HG03439 (cell line): ENCODE data around the gene CARMIL3.

Source experiments
- ATAC-seq: cut with Tn5 transposase; IDR thresholded peaks from one replicate; pipeline ENCODE4 v1.9.1; 2021; ENCODE audit warnings: mild to moderate bottlenecking, moderate library complexity; ENCODE audit not compliant: unreplicated experiment

CARMIL3 gene

DNA sequence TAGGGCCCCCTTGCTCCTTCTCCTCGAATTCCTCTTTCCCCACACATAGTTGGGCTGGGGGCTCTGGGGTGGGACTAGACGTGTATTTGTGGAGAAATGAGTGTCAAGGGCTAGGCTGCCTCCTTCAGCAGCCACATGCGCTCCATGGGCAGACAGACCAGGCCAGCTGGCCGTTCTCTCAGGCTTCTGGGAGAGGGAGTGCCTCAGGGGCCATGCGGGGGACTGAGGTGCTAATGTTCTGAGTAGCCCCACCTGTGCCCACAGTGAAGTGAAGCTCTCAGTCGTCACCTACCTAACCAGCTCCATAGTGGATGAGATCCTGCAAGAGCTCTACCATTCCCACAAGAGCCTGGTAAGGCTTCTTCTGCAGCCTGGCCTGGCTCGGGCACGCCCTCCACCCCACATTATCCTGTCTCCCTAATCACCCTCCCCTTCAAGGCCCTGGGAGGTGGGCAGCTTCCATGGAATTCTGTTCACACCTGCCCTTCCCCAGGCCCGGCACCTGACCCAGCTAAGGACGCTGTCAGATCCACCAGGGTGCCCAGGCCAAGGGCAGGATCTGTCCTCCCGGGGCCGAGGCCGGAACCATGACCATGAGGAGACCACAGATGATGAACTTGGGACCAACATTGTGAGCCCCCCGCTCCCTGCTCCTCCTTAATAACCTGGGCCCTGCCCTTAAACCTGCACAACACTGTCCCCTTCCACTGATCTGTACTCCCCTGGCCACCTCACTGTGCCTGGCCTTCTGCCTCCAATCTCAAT, 10.6 kb downstream of the CARMIL3 start:
- ATAC-seq: no peak

DNA sequence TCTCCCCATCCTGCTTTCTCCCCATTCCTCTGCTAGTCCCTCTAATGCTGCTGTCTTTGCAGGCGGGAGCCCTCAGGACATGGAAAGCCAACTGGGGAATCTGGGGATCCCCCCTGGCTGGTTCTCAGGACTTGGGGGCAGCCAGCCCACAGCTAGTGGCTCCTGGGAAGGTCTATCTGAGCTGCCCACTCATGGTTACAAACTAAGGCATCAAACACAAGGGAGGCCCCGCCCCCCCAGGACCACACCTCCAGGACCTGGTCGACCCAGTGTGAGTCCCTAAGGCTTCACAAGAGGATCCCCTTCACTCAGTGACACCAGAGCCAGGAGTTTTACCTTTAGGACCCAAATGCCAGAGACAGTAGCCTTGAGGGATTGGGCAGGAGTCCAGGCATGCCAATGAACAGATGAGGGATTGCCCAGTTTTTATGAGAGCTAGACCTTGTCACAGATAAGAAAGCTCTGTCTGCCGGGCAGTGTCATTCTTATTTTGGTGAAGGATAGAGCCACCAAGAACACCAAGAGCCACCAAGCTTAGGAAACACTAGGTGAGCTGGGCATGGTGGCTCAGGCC, 11.5 kb downstream of the CARMIL3 start:
- no peak for ATAC-seq

- no peak for ATAC-seq
Measured at GRCh38 chr14:24064091-24064795, 12.4 kb downstream of the CARMIL3 start.

GRCh38 chr14:24064856-24065255, 13.0 kb downstream of the CARMIL3 start:
- ATAC-seq: no peak

DNA sequence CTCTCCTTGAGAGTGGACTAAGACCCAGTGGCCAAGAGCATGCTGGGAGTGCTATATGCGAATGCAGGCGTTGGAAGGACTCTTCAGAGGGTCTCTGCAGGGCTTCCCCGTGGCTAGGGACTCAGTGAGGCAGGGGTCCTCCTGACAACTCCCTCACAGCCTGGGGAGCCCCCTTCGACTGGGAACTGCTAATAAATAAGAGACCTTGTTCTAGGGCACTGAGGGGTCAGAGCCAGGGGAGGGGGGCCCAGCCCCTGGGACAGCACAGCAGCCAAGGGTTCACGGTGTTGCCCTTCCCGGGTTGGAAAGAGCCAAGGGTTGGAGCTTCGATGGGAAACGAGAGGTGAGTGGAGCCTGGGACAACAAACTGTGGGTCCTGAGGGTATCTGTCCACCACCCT, 13.6 kb downstream of the CARMIL3 start:
- ATAC-seq: no peak

DNA sequence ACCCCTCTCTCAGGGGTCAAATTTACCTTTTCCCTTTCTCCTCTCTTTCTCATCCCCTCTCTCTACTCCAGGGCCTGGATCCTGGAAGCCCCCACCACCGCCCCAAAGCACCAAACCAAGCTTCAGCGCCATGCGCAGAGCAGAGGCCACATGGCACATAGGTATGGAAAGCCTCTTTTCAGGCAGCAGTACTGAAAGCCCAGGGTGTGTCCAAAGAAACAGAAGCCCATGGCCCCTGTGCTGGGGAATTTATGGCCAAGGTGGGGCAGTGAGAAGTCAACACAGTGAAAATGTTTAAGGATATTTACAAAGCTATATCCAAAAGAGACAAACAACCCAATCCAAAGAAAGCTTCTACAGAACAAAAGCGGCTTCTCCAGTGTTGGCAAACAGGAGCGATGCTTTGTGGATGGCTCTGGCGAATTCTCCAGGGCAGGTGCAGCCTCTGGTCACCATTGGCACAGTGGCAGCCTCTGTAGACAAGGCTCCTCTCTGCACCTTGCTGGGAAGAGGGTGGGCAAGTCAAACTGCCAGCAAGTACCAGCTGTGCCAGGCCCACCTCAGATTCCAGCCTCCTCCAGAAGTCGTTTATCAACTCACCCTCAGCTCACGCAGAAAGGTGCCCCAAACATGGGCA, 14.8 kb downstream of the CARMIL3 start:
- no peak for ATAC-seq

GRCh38 chr14:24067133-24068082, 15.6 kb downstream of the CARMIL3 start:
- no peak for ATAC-seq

- no peak for ATAC-seq
Measured at GRCh38 chr14:24068711-24069410, 17.1 kb downstream of the CARMIL3 start.

DNA sequence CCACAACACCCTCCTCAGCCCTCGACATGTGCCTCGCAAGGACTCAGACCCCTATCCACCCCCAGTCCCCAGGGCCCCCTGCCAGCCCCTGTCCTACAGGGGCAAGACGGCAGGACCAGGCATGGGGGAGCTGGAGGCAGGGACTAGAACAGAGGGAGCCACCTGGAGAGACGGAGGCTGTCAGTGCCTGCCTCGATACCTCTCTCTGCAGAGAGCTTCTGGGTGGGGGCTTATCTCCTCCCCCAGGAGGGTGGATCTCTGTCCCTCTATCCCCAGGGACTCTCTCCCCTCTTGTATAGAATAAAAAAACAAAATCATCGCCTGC, 17.6 kb downstream of the CARMIL3 start:
- no peak for ATAC-seq

DNA sequence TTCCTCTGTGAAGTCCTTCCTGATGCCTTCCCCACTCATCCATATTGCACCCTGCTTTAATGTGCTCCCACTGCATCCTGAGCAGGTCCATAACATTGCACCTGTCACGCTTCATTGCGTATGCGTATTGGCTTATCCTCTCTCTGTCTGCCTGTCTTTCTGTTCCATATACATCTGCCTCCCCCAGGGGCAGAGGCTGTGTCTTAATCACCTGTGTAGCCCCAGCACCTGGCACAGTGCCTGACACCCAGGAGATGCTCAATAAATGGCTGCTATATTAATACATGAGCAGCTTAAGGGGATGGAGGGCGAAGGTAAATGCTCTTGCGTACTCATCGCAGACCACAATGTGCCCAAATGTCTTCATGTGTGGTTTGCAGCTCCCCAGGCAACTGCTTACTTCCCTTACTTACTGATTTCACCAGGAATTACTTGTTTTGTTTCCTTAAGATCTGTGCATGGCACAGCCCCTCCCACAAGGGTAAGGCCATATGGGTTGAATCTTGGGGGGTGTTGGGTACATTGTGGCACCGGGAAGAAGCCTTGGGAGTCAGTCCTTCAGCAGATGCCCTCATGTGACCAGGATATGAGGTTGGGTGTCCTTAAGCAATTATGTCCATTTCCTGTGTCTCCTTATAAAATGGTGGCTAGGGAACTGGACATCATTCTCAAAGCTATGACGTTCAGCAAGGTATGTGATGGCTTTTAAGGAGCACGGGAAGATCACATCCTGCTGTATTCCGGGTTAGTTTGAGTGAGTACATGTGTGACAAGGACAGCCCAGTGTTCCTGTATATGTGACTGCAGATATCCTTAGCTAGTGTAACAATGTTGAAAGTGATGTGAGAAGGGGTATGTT, 18.7 kb downstream of the CARMIL3 start:
- ATAC-seq: no peak

DNA sequence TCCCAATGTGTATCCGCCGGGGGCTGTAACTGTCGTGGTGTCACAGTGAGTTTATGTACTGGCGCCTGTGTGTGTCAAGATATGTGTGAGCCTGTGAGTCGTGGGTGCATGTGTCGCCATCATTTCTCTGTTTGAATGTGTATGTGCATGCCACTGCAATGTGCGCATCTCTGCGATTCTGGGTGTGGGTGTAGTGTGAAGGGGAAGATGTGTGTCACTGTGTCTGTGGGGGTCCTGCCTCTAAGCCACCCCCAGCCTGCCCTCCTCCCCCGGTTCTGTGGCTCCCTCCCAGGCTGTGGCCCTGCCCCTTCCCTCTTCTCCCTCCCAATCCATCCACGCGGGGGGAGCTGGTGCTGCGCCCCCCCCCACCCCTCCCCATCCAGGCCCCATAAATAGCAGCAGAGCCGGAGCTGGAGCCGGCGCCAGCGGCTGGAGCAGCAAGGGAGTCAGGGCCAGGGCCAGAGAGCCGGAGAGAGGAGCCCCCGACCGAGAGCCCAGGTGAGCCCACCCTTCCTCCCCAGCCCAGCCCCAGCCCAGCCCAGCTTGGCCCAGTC, 19.4 kb downstream of the CARMIL3 start, which contains the start of gene CPNE6:
Gene CPNE6 (plus strand): TSS at position 419 of the 554 bp plus-strand sequence. CDS start 1,375 bp downstream, outside the sequence.
- no peak for ATAC-seq

GRCh38 chr14:24071836-24072430, 20.1 kb downstream of the CARMIL3 start:
- no peak for ATAC-seq

- ATAC-seq: no peak
Measured at GRCh38 chr14:24072436-24072835, 20.6 kb downstream of the CARMIL3 start.

GRCh38 chr14:24072881-24073877, 21.4 kb downstream of the CARMIL3 start:
- ATAC-seq: no peak

DNA sequence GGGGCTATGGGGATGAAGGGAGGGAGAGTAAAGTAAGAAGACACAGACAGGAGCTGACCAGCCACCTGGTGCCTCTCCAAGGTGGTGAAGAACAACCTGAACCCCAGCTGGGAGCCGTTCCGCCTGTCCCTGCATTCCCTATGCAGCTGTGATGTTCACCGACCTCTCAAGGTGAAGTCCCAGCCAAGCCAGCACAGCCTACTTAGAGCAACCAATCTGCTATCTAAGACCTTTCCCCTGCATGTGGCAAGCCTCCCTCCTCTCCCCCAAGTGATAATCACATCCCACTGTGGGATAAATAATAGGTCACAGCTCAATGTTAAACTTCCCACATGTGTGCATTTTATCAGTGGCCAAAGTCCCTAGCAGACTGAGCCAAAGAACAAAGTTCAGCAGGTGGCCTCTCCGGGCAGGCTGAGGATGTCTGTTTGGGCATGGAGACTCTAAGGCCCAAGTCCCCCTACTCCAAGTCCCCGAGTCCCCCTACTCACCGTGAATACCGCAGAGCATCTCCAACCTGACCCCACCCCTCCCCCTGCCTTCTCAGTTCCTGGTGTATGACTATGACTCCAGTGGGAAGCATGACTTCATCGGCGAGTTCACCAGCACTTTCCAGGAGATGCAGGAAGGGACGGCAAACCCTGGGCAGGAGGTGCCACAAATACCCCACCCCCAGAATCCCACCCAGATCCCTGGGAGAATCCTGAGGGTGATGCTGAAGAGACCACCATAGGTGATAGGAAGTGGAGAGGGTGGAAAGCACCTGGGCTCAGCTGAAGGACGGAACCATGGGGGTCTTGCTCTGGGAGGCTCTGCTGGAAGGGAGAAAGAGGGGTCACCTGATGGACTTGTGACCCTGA, 23.0 kb downstream of the CARMIL3 start:
- ATAC-seq: no peak
